Mucosa of stomach (tissue), 1 donor: ENCODE results near the gene CNPY4.

Source experiments
- H3K27me3 ChIP-seq: one replicate; pipeline ENCODE4 v1.7.0; 2013; ENCODE audit warnings: mild to moderate bottlenecking, low read length; ENCODE audit not compliant: control insufficient read depth, insufficient read depth
- H3K36me3 ChIP-seq: one replicate; pipeline ENCODE4 v1.7.0; 2013; ENCODE audit warnings: low read length; ENCODE audit not compliant: control insufficient read depth, insufficient read depth
- H3K4me1 ChIP-seq: one replicate; pipeline ENCODE4 v1.7.0; 2013; ENCODE audit warnings: mild to moderate bottlenecking, low read length; ENCODE audit not compliant: control insufficient read depth, insufficient read depth
- H3K4me3 ChIP-seq: one replicate; pipeline ENCODE4 v1.7.0; 2013; ENCODE audit warnings: low read length
- H3K9ac ChIP-seq: one replicate; pipeline ENCODE4 v1.7.0; 2013; ENCODE audit warnings: mild to moderate bottlenecking, low read length, moderate library complexity
- H3K9me3 ChIP-seq: one replicate; pipeline ENCODE4 v1.7.0; 2013; ENCODE audit warnings: mild to moderate bottlenecking, low read length, moderate library complexity; ENCODE audit not compliant: control insufficient read depth
- donor health status: Pancreatic carcinoma.

Gene CNPY4

GRCh38 chr7:100157334-100158228 lies 38.1 kb downstream of the CNPY4 start:
- no peaks in the 10 kb centered on the region for H3K27me3 ChIP-seq
- peaks cover 50% of the 10 kb centered on the region for H3K4me1 ChIP-seq
- H3K9ac ChIP-seq = peak overlapping the region; percentile 86
- no peaks in the 10 kb centered on the region for H3K9me3 ChIP-seq
- peaks cover 5% of the 10 kb centered on the region for H3K36me3 ChIP-seq
- H3K4me3 ChIP-seq = peak overlapping the region; percentile 56

- peak within 1 kb of the TSS; percentile 86 for H3K9ac ChIP-seq
- H3K4me1 ChIP-seq = peaks cover 51% of the 10 kb centered on the region
- H3K4me3 ChIP-seq = peak within 1 kb of the TSS; percentile 56
- H3K27me3 ChIP-seq = no peaks in the 10 kb centered on the region
- H3K9me3 ChIP-seq = no peaks in the 10 kb centered on the region
- peaks cover 5% of the 10 kb centered on the region for H3K36me3 ChIP-seq
Measured at GRCh38 chr7:100158229-100159098, 39.0 kb downstream of the CNPY4 start, which contains the start of gene TRAPPC14. Gene TRAPPC14, minus strand, starts transcription at chr7:100158723. Its CDS starts 224 bp downstream, at chr7:100158499.

GRCh38 chr7:100159099-100159623 lies 39.7 kb downstream of the CNPY4 start:
- Histone ChIP-seq H3K9me3 (no peaks in the 10 kb centered on the region), H3K9ac (peak overlapping the region; percentile 86), H3K36me3 (peaks cover 5% of the 10 kb centered on the region), H3K4me1 (peaks cover 46% of the 10 kb centered on the region), H3K4me3 (peak overlapping the region; percentile 56), H3K27me3 (no peaks in the 10 kb centered on the region)

- Histone ChIP-seq H3K36me3 (peaks cover 5% of the 10 kb centered on the region), H3K9ac (no peak overlapping the region), H3K4me3 (no peak overlapping the region), H3K27me3 (no peaks in the 10 kb centered on the region), H3K9me3 (no peaks in the 10 kb centered on the region), H3K4me1 (peaks cover 38% of the 10 kb centered on the region)
Measured at GRCh38 chr7:100160067-100160466, 40.6 kb downstream of the CNPY4 start.

- Histone ChIP-seq H3K4me3 (no peak overlapping the region), H3K4me1 (peaks cover 24% of the 10 kb centered on the region), H3K9me3 (no peaks in the 10 kb centered on the region), H3K36me3 (no peaks in the 10 kb centered on the region), H3K9ac (no peak overlapping the region), H3K27me3 (peaks cover 12% of the 10 kb centered on the region)
Measured at GRCh38 chr7:100163006-100163531, 43.6 kb downstream of the CNPY4 start.

GRCh38 chr7:100163871-100164270 lies 44.4 kb downstream of the CNPY4 start:
- Histone ChIP-seq H3K27me3 (peaks cover 12% of the 10 kb centered on the region), H3K4me3 (no peak overlapping the region), H3K36me3 (no peaks in the 10 kb centered on the region), H3K9ac (no peak overlapping the region), H3K9me3 (no peaks in the 10 kb centered on the region), H3K4me1 (peaks cover 30% of the 10 kb centered on the region)

GRCh38 chr7:100166317-100166940 lies 47.0 kb downstream of the CNPY4 start:
- no peaks in the 10 kb centered on the region for H3K36me3 ChIP-seq
- peaks cover 31% of the 10 kb centered on the region for H3K4me1 ChIP-seq
- H3K9ac ChIP-seq = no peak overlapping the region
- no peaks in the 10 kb centered on the region for H3K9me3 ChIP-seq
- H3K4me3 ChIP-seq = no peak overlapping the region
- peaks cover 29% of the 10 kb centered on the region for H3K27me3 ChIP-seq

- no peaks in the 10 kb centered on the region for H3K9me3 ChIP-seq
- H3K9ac ChIP-seq = peak overlapping the region; percentile 44
- H3K36me3 ChIP-seq = no peaks in the 10 kb centered on the region
- peak overlapping the region; percentile 34 for H3K4me3 ChIP-seq
- H3K27me3 ChIP-seq = peaks cover 35% of the 10 kb centered on the region
- peaks cover 31% of the 10 kb centered on the region for H3K4me1 ChIP-seq
Measured at GRCh38 chr7:100166970-100167911, 47.8 kb downstream of the CNPY4 start.

GRCh38 chr7:100167912-100168323 lies 48.5 kb downstream of the CNPY4 start:
- Histone ChIP-seq H3K27me3 (peaks cover 36% of the 10 kb centered on the region), H3K9me3 (no peaks in the 10 kb centered on the region), H3K9ac (peak overlapping the region; percentile 44), H3K36me3 (no peaks in the 10 kb centered on the region), H3K4me1 (peaks cover 29% of the 10 kb centered on the region), H3K4me3 (peak overlapping the region; percentile 34)

- no peaks in the 10 kb centered on the region for H3K9me3 ChIP-seq
- no peak overlapping the region for H3K4me3 ChIP-seq
- no peak overlapping the region for H3K9ac ChIP-seq
- peaks cover 38% of the 10 kb centered on the region for H3K27me3 ChIP-seq
- H3K36me3 ChIP-seq = no peaks in the 10 kb centered on the region
- H3K4me1 ChIP-seq = peaks cover 22% of the 10 kb centered on the region
Measured at GRCh38 chr7:100169147-100169850, 49.9 kb downstream of the CNPY4 start.
